HG03039 (cell line): ENCODE results near the gene RERE.
"Not testable (repeated sequence)": the region's sequence is repeated elsewhere in the genome, so short reads cannot be mapped to it uniquely, and the experiment has no call there.

Experiments
- ATAC-seq: cut with Tn5 transposase; IDR thresholded peaks from one replicate; pipeline ENCODE4 v1.9.1; 2021; ENCODE audit warnings: mild to moderate bottlenecking, moderate library complexity; ENCODE audit not compliant: unreplicated experiment

The RERE gene

DNA sequence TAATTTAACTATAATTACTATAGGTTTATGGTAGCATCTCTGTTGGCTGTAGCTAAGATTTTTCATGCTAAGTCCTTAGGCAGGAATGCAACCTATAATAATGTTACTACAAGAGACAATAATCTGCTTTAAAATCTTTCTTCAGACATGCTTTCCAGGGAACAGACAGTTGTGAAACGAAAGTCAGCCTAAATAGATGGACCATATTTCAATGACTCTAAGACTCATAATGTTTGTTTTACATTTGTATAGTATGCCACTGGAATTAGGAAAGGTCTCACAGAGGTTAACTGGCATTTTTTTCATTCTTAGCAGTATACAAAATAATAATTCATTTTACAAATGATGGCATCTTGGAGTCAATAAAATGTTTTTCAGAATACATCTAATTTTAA, 8.1 kb downstream of the RERE start:
- ATAC-seq: no peak

DNA sequence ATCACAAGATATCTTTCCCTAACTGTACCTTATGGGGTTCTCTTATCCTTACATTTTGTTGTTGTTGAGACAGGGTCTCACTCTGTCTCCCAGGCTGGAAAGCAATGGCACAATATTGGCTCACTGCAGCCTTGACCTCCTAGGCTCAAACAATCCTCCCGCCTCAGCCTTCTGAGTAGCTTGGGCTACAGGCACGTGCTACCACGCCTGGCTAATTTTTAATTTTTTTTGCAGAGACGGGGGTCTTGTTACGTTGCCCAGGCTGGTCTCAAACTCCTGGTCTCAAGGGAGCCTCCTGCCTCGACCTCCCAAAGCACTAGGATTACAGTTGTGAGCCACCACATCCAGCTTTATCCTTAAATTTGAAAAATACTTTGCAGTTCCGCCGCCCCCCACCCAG, 10.4 kb downstream of the RERE start:
- no peak for ATAC-seq

DNA sequence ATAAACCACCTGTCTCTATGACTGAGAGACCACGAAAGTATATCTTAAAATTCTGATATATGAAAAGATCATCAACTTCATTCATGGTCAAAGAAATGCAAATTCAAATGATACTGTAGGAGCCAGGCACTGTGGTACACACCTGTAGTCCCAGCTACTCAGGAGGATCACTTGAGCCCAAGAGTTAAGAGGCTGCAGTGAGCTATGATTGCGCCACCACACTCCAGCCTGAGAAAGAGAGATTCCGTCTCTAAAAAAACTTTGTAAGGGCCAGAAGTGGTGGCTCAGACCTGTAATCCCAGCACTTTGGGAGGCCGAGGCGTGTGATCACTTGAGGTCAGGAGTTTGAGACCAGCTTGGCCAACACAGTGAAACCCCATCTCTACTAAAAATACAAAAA, 17.0 kb downstream of the RERE start:
- ATAC-seq: no peak

DNA sequence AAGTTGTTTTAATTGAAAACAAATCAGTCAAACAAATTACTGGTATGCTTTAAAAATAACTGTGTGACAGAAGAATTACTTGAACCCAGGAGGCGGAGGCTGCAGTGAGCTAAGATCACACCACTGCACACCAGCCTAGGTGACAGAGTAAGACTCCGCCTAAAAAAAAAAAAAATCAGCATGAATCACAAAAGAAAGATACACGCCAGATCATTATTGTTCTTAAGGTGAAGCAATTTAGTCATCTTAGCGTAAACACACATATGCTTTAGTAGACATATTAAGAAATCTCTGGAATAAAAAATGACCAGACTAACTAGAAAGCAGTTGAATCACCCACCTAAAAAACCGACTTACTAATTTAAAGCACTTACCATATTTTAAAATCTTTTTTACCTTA, 20.2 kb downstream of the RERE start:
- ATAC-seq: no peak

DNA sequence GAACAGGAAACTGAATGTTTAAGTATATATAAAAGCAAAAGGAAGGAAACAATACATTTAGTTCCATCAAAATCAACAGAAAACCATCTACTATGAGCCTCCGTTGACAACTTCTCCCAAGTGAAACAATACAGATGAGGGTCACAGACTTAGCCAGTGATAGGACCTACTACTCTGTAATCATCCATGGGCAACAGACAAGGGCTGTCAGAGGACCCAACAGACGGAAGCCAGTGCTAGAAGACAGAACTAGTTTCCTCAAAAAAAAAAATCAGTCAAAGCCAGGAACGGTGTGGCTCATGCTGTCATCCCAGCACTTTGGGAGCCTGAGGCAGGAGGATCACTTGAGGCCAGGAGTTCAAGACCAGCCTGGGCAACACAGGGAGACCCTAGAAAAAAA, 20.6 kb downstream of the RERE start:
- no peak for ATAC-seq

DNA sequence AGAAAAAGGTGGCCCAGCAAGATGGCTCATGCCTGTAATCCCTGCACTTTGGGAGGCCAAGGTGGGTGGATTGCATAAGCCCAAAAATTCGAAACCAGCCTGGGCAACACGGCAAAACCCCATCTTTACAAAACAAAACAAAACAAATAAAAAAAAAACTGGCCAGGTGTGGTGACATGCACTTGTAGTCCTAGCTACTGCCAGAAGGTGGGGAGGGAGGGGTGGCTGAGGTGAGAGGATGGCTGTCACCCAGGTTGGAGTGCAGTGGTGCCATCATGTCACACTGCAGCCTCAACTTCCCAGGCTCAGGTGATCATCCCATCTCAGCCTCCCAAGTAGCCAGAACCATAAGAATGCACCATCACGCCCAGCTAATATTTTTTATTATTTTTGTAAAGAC, 22.8 kb downstream of the RERE start:
- ATAC-seq: no peak

DNA sequence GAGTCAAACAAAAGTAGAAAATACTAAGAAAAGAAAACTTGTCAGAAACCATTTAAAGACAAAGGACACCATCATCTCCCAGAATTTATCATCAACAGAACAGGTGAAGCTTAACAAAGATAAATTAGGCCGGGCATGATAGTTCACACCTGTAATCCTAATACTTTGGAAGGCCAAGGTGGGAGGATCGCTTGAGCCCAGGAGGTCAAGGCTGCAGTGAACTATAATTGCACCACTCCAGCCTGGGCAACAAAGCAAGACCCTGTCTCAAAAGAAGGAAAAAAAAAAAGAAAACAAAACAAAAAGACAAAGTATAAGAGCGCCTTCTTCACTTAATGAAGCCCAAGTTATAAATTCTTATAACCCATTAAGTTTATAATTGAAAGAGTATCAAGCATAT, 25.6 kb downstream of the RERE start:
- no peak for ATAC-seq

DNA sequence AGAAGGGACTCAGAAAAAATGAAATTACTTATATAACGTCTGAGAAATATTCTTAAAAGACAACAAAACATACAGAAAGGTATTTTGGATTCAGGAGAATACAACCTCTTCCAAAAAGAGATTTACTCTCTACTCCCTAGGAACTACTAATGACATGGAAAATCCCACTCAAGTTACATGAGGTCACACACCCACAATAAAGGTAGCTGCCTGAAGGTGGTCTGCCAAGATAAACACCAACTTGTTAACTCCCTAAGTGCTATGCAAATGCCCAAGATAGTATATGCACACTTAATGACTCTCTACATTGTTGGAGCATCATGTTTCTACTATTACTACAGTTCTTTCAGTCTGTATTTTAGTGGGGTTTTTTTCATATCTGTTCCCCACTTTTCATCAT, 26.5 kb downstream of the RERE start:
- no peak for ATAC-seq

DNA sequence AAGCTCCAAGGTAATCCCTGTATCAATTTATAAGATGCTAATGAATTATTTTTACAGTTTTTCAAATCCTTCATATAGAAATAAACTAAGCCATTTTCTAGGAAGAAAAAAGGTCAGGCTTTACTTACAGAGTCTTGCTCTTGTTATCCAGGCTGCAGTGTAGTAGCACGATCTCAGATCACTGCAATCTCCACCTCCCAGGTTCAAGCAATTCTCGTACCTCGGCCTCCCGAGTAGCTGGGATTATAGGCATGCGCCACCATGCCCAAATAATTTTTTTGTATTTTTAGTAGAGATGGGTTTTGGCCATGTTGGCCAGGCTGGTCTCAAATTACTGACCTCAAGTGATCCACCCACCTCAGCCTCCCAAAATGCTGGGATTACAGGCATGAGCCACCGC, 27.0 kb downstream of the RERE start:
- no peak for ATAC-seq

DNA sequence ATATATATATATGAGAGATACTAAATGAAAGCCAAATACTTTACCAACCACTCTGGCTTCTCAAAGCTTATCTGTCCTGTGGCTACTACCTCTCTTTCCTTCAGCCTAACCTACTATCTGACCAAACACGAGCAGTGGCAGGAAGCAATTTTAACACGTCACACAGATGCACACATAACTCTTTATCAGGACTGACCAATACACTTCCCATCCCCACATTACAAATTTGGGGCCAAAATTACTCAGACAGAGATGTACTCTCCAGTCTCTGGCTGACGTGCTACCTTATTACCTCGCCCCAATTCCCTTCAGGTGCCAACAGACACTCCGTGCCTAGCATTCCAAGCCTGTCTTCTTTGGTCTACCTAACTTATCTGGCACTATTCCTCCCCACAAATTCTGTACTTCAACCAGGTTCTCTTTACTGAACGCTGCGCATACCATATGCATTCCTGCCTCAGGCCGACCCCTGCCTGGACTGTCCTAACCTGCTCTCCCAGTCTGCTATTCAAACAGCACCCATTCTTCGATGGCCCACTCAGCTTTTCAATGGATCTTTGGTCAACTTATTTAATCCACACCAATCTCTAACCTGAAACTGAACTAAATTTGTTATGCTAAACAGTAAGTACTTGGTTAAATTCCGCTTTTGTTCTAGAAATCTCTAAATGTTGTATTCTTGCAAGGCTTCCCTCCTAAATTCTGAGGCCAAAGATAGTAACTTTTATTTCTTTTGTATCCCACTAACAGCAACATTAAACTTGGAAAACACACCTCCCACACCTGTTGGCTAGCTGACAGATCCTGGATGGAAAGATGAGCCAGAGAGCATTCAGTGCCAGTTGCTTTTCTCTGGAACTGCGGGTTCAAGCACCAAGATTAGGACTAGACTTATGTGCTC, 27.9 kb downstream of the RERE start:
- no peak for ATAC-seq

DNA sequence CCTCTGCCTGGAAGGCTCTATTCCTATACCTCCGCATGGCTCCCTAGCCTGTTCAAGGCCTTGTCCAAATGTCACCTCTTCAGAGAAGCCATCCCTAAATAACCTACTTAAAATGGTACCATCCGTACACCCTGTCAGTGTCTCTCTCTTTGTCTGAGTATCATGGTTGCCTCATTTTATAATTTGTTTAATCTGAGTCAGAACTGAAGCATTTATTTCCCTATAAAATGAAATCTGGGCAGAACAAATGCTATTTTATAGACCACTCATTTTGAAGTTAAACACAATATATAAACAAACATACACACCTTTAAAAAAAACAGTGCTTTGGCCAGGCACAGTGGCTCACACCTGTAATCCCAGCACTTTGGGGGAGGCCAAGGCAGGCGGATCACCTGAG, 30.2 kb downstream of the RERE start:
- ATAC-seq: no peak

DNA sequence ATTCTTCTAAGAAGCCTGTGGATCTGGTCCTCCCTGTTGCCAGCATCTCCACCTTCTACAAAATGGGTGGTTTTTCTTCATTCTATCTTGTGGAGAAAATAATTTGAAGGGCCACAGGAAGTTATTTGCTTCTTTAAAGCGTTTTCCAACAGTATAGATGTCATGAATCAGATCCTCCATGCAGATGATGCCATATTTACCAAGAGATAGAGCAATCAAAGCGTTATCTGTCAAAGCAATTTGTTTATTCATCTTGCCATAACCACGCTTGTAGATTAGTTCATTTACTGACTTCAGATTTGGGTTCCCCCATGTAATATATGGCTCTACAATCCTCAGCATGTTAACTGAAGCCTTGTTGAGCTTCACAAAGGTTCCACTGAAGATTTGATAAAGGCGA, 31.2 kb downstream of the RERE start:
- not testable (repeated sequence) for ATAC-seq

DNA sequence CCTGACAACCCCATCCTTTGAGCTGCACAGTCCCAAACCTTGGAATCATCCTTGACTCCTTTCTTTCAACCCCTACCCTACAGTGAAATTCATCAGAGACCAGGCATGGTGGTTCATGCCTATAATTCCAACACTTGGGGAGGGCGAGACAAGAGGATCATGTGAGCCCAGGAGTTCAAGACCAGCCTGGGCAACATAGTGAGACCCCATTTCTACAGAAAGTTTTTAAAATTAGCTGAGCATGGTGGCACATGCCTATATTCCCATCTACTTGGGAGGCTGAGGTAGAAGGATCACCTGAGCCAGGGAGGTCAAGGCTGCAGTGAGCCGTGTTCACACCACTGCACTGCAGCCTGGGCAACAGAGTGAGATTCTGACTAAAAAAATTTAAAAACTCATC, 34.5 kb downstream of the RERE start:
- ATAC-seq: no peak

DNA sequence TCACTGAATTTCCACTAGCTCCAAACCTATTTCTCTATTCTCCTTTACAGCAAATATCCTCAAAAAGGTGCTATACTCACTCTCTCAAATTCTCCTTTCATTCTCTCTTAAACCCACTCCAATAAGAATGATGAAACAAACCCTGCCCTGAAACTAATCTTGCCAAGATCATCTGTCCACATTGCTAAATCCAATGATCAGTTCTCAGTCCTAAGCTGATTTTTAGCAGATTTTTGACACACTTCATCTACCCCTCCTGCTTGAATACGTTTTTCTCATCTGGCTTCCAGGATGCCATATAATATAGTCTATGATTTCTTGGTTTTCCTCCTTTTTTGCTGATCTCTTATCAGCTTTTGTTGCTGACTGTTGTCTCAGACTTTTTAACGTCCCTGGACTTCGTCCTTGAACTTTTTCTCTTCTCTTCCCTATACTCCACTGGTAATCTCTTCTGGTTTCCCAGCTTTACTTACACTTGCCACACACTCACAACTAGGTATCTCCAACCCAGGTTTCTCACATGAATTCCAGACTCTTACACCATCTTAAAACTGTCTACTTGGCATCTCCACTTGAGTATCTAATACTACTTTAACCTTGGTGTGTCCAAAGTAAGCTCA, 35.3 kb downstream of the RERE start:
- ATAC-seq: no peak

DNA sequence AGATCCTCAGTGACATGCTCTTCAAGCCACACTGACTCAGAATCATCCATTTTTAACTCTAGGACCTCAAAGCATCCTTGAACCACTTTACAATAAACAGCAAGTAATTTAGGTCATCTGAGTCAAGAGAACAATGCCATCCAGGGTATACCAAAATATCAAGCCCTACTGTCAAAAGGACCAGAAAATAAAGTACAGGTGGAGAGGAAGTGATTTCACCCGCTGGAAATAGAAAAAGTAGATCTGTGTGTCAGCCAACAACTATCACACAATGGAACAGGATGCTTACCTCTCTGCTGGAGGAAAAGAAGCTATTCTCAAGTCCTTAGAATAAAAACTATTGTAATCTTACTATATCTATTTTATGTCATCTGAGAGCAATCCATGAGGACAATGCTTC, 37.0 kb downstream of the RERE start:
- ATAC-seq: no peak

DNA sequence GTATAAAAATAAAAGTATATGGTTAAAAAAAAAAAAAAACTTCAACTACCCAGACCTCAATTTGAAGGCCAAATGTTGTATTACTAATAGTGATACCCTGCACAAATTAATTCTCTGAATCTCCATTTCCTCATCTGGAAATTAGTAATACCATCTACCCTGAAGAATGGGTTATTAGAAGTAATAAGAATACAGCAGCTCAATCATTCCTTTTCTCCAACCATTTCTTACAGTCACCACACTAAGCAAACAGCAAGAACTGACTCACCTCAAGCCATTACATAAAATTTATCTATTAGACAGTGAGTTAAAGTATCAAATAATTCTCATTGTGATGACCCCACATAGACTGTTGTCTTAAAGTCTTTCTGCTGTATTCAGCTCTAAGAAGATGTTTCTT, 39.6 kb downstream of the RERE start:
- ATAC-seq: no peak

DNA sequence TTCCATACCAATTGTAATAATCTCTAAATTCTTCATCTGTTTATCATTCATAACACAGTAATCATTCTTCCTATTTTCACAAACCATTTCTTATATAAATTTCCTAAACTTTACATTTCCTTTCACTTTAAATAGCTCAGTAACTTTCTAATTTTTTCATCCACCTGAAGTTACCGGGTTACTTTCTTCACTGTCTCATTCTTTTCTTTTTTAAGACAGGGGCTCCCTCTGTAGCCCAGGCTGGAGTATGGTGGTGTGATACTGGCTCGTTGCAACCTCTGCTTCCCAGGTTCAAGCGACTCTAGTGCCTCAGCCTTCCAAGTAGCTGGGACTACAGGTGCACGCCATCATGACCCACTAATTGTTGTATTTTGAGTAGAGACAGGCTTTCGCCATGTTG, 41.3 kb downstream of the RERE start:
- ATAC-seq: no peak

DNA sequence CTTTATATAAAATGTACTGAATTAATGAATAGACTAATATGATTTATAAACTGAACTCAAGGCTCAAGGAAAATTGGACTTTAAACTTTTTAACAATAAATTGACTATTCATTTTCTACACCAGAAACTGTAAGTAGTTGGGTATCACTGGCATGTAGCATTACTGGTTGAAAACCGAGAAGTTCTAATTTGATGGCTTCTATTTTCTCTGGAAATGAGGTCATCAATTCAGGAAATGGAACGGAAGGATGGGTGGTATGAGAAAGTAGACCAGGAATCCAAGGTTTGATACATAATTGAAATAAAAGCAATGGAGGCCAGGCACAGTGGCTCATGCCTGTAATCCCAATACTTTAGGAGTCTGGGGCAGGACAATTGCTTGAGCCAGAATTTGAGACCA, 50.4 kb downstream of the RERE start:
- no peak for ATAC-seq

DNA sequence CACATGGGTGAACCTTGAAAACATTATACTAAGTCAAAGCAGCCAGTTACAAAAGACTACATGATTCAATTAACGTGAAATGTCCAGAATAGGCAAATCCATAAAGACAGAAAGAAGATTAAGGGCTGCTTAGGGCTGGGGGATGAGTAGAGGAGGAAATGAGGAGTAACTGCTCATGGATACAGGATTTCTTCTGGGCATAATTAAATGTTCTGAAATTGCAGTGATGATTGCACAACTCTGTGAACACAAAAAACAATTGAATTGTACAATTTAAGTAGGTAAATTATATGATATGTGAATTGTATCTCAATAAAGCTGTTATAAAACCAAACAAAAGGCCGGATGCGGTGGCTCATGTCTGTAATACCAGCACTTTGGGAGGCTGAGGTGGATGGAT, 52.2 kb downstream of the RERE start:
- no peak for ATAC-seq

DNA sequence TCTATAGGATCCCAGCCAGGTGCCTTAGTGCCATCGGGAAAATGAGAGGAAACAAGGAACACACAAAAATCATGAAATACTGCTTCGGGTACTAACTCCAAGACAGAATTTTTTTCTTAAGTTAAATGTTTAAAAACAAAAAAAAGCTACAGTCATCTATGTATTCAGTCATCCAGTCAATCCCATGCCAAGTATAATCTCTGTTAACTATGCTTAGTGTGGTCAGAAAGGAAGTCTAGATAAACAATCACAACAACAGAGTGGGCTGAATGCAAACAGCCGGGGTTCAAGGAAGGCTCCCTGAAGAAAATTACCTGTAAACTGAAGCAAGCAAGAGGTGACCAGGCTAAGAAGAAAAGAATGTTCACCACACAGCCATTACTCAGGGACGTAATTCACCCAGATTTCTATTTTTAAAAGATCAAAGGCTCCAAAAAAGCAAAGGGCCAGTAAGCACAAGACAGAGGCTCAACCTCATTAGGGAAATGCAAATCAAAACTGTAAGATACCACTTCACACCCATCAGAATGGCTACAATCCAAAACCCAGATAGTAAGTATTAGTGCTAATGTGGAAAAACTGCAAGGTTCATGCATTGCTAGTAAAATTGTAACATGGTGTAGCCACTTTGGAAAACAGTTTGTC, 53.0 kb downstream of the RERE start:
- no peak for ATAC-seq

DNA sequence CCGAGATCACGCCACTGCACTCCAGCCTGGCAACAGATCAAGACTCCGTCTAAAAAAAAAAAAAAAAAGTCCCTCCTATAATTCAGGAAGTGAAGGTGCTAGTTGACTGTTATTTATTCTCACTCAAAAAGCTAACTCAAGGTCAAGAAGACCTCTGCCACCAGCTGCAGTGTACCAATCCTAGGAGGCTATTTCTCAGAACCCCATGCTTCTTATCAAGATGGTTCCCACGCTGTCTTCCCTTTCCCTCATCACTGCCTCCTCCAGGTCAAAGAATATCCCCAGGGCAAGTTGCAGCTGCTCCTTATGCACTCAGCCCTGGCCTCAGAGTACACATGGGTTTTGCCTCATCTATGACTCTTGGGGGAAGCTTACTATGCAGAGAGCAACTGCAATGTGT, 53.6 kb downstream of the RERE start:
- ATAC-seq: no peak

DNA sequence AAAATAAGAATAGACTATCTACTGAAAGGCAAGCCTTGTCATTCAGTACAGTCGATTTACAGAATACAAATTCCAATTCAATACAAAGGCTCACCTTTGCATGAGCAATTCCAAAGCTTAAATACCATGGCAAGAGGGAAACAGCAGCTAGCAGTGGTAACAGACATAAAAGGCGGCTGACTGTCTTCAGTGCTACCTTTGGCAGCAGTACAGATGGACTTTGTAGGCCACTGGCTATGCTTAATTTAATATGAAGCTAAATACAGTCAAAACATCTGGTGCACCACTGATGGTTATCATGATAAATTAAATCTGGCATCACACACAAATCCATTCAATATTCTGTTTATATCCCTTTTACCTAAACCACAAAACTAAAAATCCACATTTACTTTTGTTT, 62.4 kb downstream of the RERE start:
- ATAC-seq: no peak
